ENCODE results near the gene SKOR1.

GRCh38 chr15:67803299-67803698, 22.0 kb upstream of the SKOR1 start:
- TF ChIP-seq CTCF (conservative IDR thresholded peaks at IDR 0.05 in 1 of 2, IDR thresholded peaks at IDR 0.05 in 1 of 2; ENCODE audit: extremely low read depth in 1 of 2, insufficient read depth in 1 of 2, low read depth in 1 of 2, low read length in 2 of 2) (peak in 1 of 2 donors; percentile 1), EZH2 (IDR thresholded peaks at IDR 0.05; ENCODE audit: borderline replicate concordance, low read length) (no peak)

Data from mammary epithelial cell (primary cell).